Measurements from ENCODE around the gene CLCA4.

Gene CLCA4

DNA sequence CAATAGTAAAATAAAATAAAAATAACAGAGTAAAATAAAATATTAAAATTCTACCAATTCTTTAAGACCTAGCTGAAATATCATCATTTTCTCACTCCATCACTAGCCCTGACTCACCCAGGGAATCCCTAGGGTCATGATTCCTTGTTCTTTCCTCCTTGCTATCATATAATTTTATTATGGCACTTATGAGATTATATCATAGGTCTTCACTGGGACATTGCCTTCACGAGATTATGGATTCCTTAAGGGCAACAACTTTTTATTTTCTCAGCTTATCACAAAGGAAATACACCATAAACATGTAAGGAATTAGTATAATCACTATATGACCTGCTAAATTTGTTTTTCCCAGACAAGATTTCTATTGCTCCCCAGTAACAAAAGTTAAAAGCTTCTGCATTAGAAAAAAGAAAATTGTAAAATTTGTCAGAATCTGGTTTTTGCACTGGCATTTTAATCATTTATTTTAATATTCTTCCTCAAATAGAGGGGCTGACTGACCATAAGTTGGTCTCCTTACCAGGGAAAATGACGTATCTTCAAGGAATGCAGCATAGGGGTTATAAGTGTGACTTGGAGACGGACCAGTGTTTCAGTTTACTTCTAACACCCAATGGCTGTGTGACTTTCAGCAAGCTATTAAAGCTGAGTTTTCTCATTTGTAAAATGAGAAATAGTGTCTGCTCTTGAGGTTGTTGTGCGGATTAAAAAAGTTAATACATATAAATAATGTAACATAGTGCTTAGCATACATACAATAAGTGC, 8.8 kb upstream of the CLCA4 start:
- Histone ChIP-seq H3K36me3 (ENCODE audit: control insufficient read depth, insufficient read depth, low read length) (no peaks in the 10 kb centered on the region), H3K4me3 (ENCODE audit: low read depth, low read length) (no peak overlapping the region), H3K27me3 (ENCODE audit: control insufficient read depth, insufficient read depth, low read length) (no peaks in the 10 kb centered on the region), H3K9me3 (ENCODE audit: control insufficient read depth, insufficient read depth, low read depth, low read length) (no peaks in the 10 kb centered on the region), H3K4me1 (ENCODE audit: control insufficient read depth, insufficient read depth, low read length) (peaks cover under 1% of the 10 kb centered on the region), H3K27ac (ENCODE audit: low read depth, low read length) (no peak overlapping the region), H3K9ac (ENCODE audit: low read length) (no peak overlapping the region)

DNA sequence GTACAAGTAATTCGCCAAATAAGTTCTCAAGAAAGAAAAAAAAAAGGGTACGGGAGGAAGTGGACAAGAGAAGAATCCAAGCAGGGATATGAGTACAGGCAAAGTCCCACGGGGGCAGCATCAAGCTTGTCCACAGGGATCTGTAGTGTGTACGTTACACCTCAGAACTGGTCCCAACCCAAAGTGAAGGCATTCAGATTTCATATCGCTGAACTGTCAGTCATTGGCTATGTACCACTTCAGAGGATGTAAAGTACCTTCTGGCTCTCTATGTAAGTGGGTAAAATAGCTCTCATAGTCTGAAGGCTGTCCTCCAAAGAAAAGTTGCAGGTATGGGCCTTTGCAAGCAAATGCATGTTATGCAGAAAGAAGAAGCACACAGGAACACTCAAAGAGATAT, 8.1 kb upstream of the CLCA4 start:
- no peaks in the 10 kb centered on the region for H3K9me3 ChIP-seq (ENCODE audit: control insufficient read depth, insufficient read depth, low read depth, low read length)
- no peak overlapping the region for H3K4me3 ChIP-seq (ENCODE audit: low read depth, low read length)

DNA sequence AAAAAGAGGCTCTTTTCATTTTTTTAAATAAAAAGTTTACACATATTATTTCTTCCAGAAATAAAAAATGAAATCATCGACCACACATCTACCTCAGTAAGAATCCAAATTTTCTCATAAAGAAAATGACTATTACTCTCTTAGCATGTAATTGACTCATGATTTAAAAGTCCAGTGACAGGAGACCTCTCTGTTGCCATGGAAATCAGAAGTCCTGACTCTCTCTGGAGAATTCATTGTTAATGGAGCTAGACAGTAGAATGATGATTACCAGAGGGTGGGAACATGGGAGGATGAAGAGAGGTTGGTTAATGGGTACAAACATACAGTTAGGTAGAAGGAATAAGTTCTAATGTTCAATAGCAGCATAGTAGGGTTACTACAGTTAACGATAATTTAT, 5.0 kb upstream of the CLCA4 start:
- peaks cover 6% of the 10 kb centered on the region for H3K4me1 ChIP-seq (ENCODE audit: control insufficient read depth, insufficient read depth, low read length)
- H3K9ac ChIP-seq (ENCODE audit: low read length) = no peak overlapping the region
- H3K9me3 ChIP-seq (ENCODE audit: control insufficient read depth, insufficient read depth, low read depth, low read length) = no peaks in the 10 kb centered on the region
- H3K4me3 ChIP-seq (ENCODE audit: low read depth, low read length) = no peak overlapping the region
- no peaks in the 10 kb centered on the region for H3K36me3 ChIP-seq (ENCODE audit: control insufficient read depth, insufficient read depth, low read length)
- no peak overlapping the region for H3K27ac ChIP-seq (ENCODE audit: low read depth, low read length)
- H3K27me3 ChIP-seq (ENCODE audit: control insufficient read depth, insufficient read depth, low read length) = no peaks in the 10 kb centered on the region

More for the DNA sequence above, 8.1 kb upstream of the CLCA4 start:
- H3K9ac ChIP-seq (ENCODE audit: low read length) = no peak overlapping the region
- no peaks in the 10 kb centered on the region for H3K36me3 ChIP-seq (ENCODE audit: control insufficient read depth, insufficient read depth, low read length)
- H3K27ac ChIP-seq (ENCODE audit: low read depth, low read length) = no peak overlapping the region
- no peaks in the 10 kb centered on the region for H3K27me3 ChIP-seq (ENCODE audit: control insufficient read depth, insufficient read depth, low read length)
- peaks cover 6% of the 10 kb centered on the region for H3K4me1 ChIP-seq (ENCODE audit: control insufficient read depth, insufficient read depth, low read length)

GRCh38 chr1:86542631-86543030, 4.2 kb upstream of the CLCA4 start:
- Histone ChIP-seq H3K27me3 (ENCODE audit: control insufficient read depth, insufficient read depth, low read length) (no peaks in the 10 kb centered on the region), H3K27ac (ENCODE audit: low read depth, low read length) (no peak overlapping the region), H3K4me1 (ENCODE audit: control insufficient read depth, insufficient read depth, low read length) (peaks cover 6% of the 10 kb centered on the region), H3K9me3 (ENCODE audit: control insufficient read depth, insufficient read depth, low read depth, low read length) (no peaks in the 10 kb centered on the region), H3K4me3 (ENCODE audit: low read depth, low read length) (no peak overlapping the region), H3K36me3 (ENCODE audit: control insufficient read depth, insufficient read depth, low read length) (no peaks in the 10 kb centered on the region), H3K9ac (ENCODE audit: low read length) (no peak overlapping the region)

GRCh38 chr1:86548839-86549238, 2.0 kb downstream of the CLCA4 start:
- H3K4me1 ChIP-seq (ENCODE audit: control insufficient read depth, insufficient read depth, low read length) = no peaks in the 10 kb centered on the region
- no peaks in the 10 kb centered on the region for H3K27me3 ChIP-seq (ENCODE audit: control insufficient read depth, insufficient read depth, low read length)
- H3K36me3 ChIP-seq (ENCODE audit: control insufficient read depth, insufficient read depth, low read length) = no peaks in the 10 kb centered on the region
- no peaks in the 10 kb centered on the region for H3K9me3 ChIP-seq (ENCODE audit: control insufficient read depth, insufficient read depth, low read depth, low read length)
- H3K27ac ChIP-seq (ENCODE audit: low read depth, low read length) = no peak overlapping the region
- no peak overlapping the region for H3K4me3 ChIP-seq (ENCODE audit: low read depth, low read length)
- no peak overlapping the region for H3K9ac ChIP-seq (ENCODE audit: low read length)

DNA sequence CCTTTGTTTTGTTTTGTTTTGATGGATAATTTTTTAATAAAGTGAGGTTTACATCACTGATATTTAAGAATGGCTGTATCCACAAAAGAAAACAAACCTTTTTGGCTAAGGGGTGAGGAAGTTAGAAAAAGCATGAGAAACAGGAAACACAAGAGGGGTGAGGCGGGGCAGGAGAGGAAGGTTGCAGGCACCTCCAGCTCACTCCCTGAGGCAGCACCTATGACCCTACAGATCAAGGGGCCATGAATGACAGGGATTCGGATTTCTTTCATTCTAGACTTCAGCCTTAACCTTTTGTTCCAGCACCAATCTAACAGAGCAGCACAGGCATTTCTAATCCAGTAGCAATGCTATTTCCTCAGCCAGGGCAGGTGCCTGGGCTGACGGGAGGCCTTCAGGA, 4.4 kb downstream of the CLCA4 start:
- Histone ChIP-seq H3K9ac (ENCODE audit: low read length) (no peak overlapping the region), H3K4me3 (ENCODE audit: low read depth, low read length) (no peak overlapping the region), H3K27me3 (ENCODE audit: control insufficient read depth, insufficient read depth, low read length) (no peaks in the 10 kb centered on the region), H3K27ac (ENCODE audit: low read depth, low read length) (no peak overlapping the region), H3K4me1 (ENCODE audit: control insufficient read depth, insufficient read depth, low read length) (no peaks in the 10 kb centered on the region), H3K9me3 (ENCODE audit: control insufficient read depth, insufficient read depth, low read depth, low read length) (no peaks in the 10 kb centered on the region), H3K36me3 (ENCODE audit: control insufficient read depth, insufficient read depth, low read length) (no peaks in the 10 kb centered on the region)

DNA sequence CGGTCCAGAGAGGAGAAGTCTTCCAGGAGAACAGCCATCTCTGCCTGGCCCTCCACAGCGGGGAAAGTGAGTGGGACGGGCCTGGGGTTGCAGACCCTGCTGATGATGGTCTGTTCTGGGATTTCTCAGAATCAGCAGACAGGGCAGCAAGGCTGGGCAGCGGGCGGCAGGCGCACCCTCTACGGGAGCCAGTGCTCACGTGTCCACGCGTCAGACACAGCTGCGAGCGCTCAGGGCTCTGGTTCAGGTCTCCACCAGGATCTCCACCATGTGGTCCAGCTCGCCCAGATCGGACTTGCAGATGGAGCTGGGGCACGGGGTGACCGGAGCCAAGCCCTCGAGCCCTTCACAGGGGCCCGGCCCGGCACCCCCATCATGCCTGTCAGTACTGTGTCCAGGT, 5.5 kb downstream of the CLCA4 start:
- H3K9ac ChIP-seq (ENCODE audit: low read length) = no peak overlapping the region
- no peak overlapping the region for H3K27ac ChIP-seq (ENCODE audit: low read depth, low read length)
- no peaks in the 10 kb centered on the region for H3K4me1 ChIP-seq (ENCODE audit: control insufficient read depth, insufficient read depth, low read length)
- H3K9me3 ChIP-seq (ENCODE audit: control insufficient read depth, insufficient read depth, low read depth, low read length) = no peaks in the 10 kb centered on the region
- H3K27me3 ChIP-seq (ENCODE audit: control insufficient read depth, insufficient read depth, low read length) = no peaks in the 10 kb centered on the region
- no peak overlapping the region for H3K4me3 ChIP-seq (ENCODE audit: low read depth, low read length)
- no peaks in the 10 kb centered on the region for H3K36me3 ChIP-seq (ENCODE audit: control insufficient read depth, insufficient read depth, low read length)

DNA sequence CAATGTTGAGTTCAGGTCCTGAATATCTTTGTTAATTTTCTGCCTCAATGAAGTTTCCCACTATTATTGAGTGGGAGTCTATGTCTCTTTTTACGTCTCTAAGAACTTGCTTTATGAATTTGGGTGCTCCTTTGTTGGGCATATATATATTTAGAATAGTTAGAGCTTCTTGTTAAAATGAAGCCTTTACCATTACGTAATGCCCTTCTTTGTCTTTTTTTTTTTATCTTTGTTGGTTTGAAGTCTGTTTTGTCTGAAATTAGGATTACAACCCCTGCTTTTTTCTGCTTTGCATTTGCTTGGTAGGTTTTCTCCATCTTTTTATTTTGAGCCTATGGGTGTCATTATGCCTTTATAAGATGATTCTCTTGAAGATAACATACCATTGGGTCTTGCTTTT, 10.9 kb downstream of the CLCA4 start:
- Histone ChIP-seq H3K36me3 (ENCODE audit: control insufficient read depth, insufficient read depth, low read length) (no peaks in the 10 kb centered on the region), H3K27ac (ENCODE audit: low read depth, low read length) (no peak overlapping the region), H3K4me1 (ENCODE audit: control insufficient read depth, insufficient read depth, low read length) (no peaks in the 10 kb centered on the region), H3K9me3 (ENCODE audit: control insufficient read depth, insufficient read depth, low read depth, low read length) (0 out of 2 replicates have a peak, but pooled peaks cover 4% of the 10 kb centered on the region), H3K27me3 (ENCODE audit: control insufficient read depth, insufficient read depth, low read length) (no peaks in the 10 kb centered on the region), H3K4me3 (ENCODE audit: low read depth, low read length) (no peak overlapping the region), H3K9ac (ENCODE audit: low read length) (no peak overlapping the region)

DNA sequence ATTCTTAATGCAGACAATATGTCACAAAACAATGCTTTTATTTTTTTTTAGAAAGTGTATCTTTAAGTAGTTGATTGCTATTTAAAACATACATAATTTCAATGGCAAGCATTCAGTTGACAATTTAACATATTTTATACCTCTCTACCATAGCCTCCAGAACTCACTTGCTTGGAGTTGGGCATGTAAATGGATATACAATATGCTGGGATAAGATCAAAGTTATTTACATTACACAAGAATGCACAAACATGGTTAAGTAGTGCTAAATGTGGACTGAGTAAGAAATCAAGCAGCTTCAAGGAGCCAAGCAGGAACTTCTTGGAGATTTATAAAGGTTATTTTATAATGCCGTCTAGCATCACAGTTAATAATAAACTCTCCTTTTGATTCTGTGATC, 17.0 kb downstream of the CLCA4 start:
- Histone ChIP-seq H3K9me3 (ENCODE audit: control insufficient read depth, insufficient read depth, low read depth, low read length) (no peaks in the 10 kb centered on the region), H3K27ac (ENCODE audit: low read depth, low read length) (no peak overlapping the region), H3K9ac (ENCODE audit: low read length) (no peak overlapping the region), H3K4me1 (ENCODE audit: control insufficient read depth, insufficient read depth, low read length) (no peaks in the 10 kb centered on the region), H3K27me3 (ENCODE audit: control insufficient read depth, insufficient read depth, low read length) (no peaks in the 10 kb centered on the region), H3K4me3 (ENCODE audit: low read depth, low read length) (no peak overlapping the region), H3K36me3 (ENCODE audit: control insufficient read depth, insufficient read depth, low read length) (no peaks in the 10 kb centered on the region)

DNA sequence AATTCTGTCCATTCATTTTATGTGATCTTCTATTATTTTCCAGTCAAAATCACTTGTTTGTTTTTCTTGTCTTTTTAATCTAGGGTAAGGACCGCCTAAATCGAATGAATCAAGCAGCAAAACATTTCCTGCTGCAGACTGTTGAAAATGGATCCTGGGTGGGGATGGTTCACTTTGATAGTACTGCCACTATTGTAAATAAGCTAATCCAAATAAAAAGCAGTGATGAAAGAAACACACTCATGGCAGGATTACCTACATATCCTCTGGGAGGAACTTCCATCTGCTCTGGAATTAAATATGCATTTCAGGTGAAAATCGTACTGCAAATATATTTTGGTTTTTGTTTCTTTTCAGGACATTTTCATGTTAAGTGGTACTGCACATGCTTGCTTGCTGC, 20.5 kb downstream of the CLCA4 start:
- Histone ChIP-seq H3K36me3 (ENCODE audit: control insufficient read depth, insufficient read depth, low read length) (no peaks in the 10 kb centered on the region), H3K9ac (ENCODE audit: low read length) (no peak overlapping the region), H3K9me3 (ENCODE audit: control insufficient read depth, insufficient read depth, low read depth, low read length) (no peaks in the 10 kb centered on the region), H3K27ac (ENCODE audit: low read depth, low read length) (no peak overlapping the region), H3K27me3 (ENCODE audit: control insufficient read depth, insufficient read depth, low read length) (no peaks in the 10 kb centered on the region), H3K4me3 (ENCODE audit: low read depth, low read length) (no peak overlapping the region), H3K4me1 (ENCODE audit: control insufficient read depth, insufficient read depth, low read length) (no peaks in the 10 kb centered on the region)

GRCh38 chr1:86567878-86568277, 21.0 kb downstream of the CLCA4 start:
- no peaks in the 10 kb centered on the region for H3K9me3 ChIP-seq (ENCODE audit: control insufficient read depth, insufficient read depth, low read depth, low read length)
- no peak overlapping the region for H3K27ac ChIP-seq (ENCODE audit: low read depth, low read length)
- H3K36me3 ChIP-seq (ENCODE audit: control insufficient read depth, insufficient read depth, low read length) = no peaks in the 10 kb centered on the region

More at GRCh38 chr1:86567878-86568277, 21.0 kb downstream of the CLCA4 start:
- no peak overlapping the region for H3K4me3 ChIP-seq (ENCODE audit: low read depth, low read length)
- H3K4me1 ChIP-seq (ENCODE audit: control insufficient read depth, insufficient read depth, low read length) = no peaks in the 10 kb centered on the region
- H3K9ac ChIP-seq (ENCODE audit: low read length) = no peak overlapping the region
- no peaks in the 10 kb centered on the region for H3K27me3 ChIP-seq (ENCODE audit: control insufficient read depth, insufficient read depth, low read length)

Measured in HUES6 (cell line).